ENCODE results near the gene CNTN1. TPM values are rescaled to one million over a fixed set of nuclear protein-coding genes. Genes with fewer than 3 reads are reported as not detected.

CNTN1 gene
- total and polyA plus RNA-seq, 2 of the 4 experiments (the other 2 are of a cell fraction), result 0.10 to 0.18 TPM

DNA sequence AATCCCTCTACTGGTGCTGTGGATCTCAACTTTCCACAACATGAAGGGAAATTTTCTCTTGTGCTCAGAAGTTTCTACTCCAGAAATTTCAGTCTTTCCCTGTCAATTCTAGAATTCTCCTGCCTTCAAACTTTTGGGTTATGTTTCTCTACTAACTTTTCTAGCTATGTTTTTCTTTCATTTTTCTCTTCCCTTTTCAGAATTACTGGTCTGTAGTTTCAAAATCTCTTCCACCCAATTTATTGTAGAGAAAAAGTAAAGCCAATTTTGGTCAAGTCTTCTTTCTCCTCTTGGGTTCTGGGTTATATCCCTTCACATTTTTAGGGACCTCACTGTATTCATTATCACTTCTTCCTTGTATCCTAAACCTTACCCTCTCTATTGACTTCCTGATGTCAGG lies 18.9 kb downstream of the CNTN1 start:
- dilution Hi-C loops (cut with HindIII; ENCODE audit: low sequenced_read_pairs, unreplicated experiment) (no loop called here), in situ Hi-C loops (cut with MboI; ENCODE audit: low sequenced_read_pairs) (no loop called here), intact Hi-C loops (cut with micrococcal nuclease) (no loop called here)
- Histone ChIP-seq H4K91ac (ENCODE audit: insufficient read depth, low read depth, low read length) (no peak overlapping the region), H3K4me1 (ENCODE audit: control insufficient read depth, insufficient read depth, low read length) (no peaks in the 10 kb centered on the region), H4K5ac (ENCODE audit: low read depth, low read length) (no peak overlapping the region), H3K18ac (ENCODE audit: low read depth, low read length) (no peak overlapping the region), H2AFZ (replicated peaks; ENCODE audit: low read length, poor library complexity) (no peak overlapping the region), H3K4ac (ENCODE audit: low read depth, low read length) (no peak overlapping the region), H4K8ac (ENCODE audit: low read depth in 2 of 2, low read length in 2 of 2) (no peak overlapping the region), H3K27ac (ENCODE audit: insufficient read depth, low read length) (no peak overlapping the region), H3K79me1 (ENCODE audit: low read depth in 1 of 2, low read length in 2 of 2) (no peaks in the 10 kb centered on the region), H3K9me3 (ENCODE audit: control insufficient read depth, insufficient read depth, low read length) (no peaks in the 10 kb centered on the region), H3K4me2 (ENCODE audit: low read depth, low read length) (no peak overlapping the region), H2AK5ac (ENCODE audit: low read depth, low read length) (no peak overlapping the region), H4K20me1 (ENCODE audit: insufficient read depth, low read length) (no peaks in the 10 kb centered on the region), H3K9me1 (ENCODE audit: insufficient read depth, low read length) (no peaks in the 10 kb centered on the region), H2BK120ac (ENCODE audit: low read depth, low read length) (no peak overlapping the region), H3K23ac (ENCODE audit: low read depth, low read length) (no peak overlapping the region), H2AK9ac (replicated peaks; ENCODE audit: low read depth, low read length, poor library complexity) (no peak overlapping the region), H2BK20ac (ENCODE audit: low read depth, low read length) (no peak overlapping the region), H3K36me3 (ENCODE audit: control insufficient read depth, insufficient read depth, low read length) (no peaks in the 10 kb centered on the region), H3K27me3 (ENCODE audit: control insufficient read depth, insufficient read depth, low read length) (no peaks in the 10 kb centered on the region), H2BK5ac (ENCODE audit: low read depth, low read length, poor library complexity, severe bottlenecking) (no peak overlapping the region), H3K4me3 (ENCODE audit: insufficient read depth, low read depth, low read length) (no peak overlapping the region), H3K14ac (replicated peaks; ENCODE audit: low read depth, low read length) (no peak overlapping the region), H3K56ac (ENCODE audit: extremely low read depth, insufficient read depth, low read length) (no peak overlapping the region), H2BK15ac (ENCODE audit: low read depth, low read length) (no peak overlapping the region), H3K9ac (ENCODE audit: low read depth, low read length) (no peak overlapping the region)
- CTCF ChIA-PET, result interaction anchor here (0.5 kb wide), 1 partner anchor 389 kb away, joined by 4 read pairs; no protein-coding TSS in a partner anchor
- TF ChIP-seq BHLHE40 (IDR thresholded peaks at IDR 0.05; ENCODE audit: low read depth, low read length), result no peak
- no peak for TF ChIP-seq MXI1 (IDR thresholded peaks at IDR 0.05; ENCODE audit: borderline replicate concordance, low read depth, low read length)
- TF ChIP-seq MAFK (IDR thresholded peaks at IDR 0.05; ENCODE audit: low read depth, low read length), result no peak
- no peak for TF ChIP-seq RCOR1 (IDR thresholded peaks at IDR 0.05; ENCODE audit: insufficient replicate concordance, low read length)
- no peak for TF ChIP-seq SMC3 (IDR thresholded peaks at IDR 0.05; ENCODE audit: low read depth, low read length)
- TF ChIP-seq CHD1 (IDR thresholded peaks at IDR 0.05; ENCODE audit: low read depth, low read length), result no peak
- TF ChIP-seq CEBPB (IDR thresholded peaks at IDR 0.05; ENCODE audit: low read depth, low read length), result no peak
- no peak for TF ChIP-seq NFE2L2 (IDR thresholded peaks at IDR 0.05; ENCODE audit: low read depth, low read length)
- TF ChIP-seq, protein P1, sequence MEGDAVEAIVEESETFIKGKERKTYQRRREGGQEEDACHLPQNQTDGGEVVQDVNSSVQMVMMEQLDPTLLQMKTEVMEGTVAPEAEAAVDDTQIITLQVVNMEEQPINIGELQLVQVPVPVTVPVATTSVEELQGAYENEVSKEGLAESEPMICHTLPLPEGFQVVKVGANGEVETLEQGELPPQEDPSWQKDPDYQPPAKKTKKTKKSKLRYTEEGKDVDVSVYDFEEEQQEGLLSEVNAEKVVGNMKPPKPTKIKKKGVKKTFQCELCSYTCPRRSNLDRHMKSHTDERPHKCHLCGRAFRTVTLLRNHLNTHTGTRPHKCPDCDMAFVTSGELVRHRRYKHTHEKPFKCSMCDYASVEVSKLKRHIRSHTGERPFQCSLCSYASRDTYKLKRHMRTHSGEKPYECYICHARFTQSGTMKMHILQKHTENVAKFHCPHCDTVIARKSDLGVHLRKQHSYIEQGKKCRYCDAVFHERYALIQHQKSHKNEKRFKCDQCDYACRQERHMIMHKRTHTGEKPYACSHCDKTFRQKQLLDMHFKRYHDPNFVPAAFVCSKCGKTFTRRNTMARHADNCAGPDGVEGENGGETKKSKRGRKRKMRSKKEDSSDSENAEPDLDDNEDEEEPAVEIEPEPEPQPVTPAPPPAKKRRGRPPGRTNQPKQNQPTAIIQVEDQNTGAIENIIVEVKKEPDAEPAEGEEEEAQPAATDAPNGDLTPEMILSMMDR (conservative IDR thresholded peaks at IDR 0.05; ENCODE audit: low read depth, low read length), result no peak
- TF ChIP-seq RAD21 (IDR thresholded peaks at IDR 0.05; ENCODE audit: low read length), result no peak
- no peak for TF ChIP-seq MAZ (IDR thresholded peaks at IDR 0.05; ENCODE audit: borderline replicate concordance, low read depth, low read length)
- TF ChIP-seq, protein P2, sequence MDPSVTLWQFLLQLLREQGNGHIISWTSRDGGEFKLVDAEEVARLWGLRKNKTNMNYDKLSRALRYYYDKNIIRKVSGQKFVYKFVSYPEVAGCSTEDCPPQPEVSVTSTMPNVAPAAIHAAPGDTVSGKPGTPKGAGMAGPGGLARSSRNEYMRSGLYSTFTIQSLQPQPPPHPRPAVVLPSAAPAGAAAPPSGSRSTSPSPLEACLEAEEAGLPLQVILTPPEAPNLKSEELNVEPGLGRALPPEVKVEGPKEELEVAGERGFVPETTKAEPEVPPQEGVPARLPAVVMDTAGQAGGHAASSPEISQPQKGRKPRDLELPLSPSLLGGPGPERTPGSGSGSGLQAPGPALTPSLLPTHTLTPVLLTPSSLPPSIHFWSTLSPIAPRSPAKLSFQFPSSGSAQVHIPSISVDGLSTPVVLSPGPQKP (IDR thresholded peaks at IDR 0.05; ENCODE audit: borderline replicate concordance, low read depth, low read length), result no peak
- TF ChIP-seq POLR2A (IDR thresholded peaks at IDR 0.05; ENCODE audit: low read depth, low read length), result no peak
- TF ChIP-seq, protein P3, sequence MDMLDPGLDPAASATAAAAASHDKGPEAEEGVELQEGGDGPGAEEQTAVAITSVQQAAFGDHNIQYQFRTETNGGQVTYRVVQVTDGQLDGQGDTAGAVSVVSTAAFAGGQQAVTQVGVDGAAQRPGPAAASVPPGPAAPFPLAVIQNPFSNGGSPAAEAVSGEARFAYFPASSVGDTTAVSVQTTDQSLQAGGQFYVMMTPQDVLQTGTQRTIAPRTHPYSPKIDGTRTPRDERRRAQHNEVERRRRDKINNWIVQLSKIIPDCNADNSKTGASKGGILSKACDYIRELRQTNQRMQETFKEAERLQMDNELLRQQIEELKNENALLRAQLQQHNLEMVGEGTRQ (IDR thresholded peaks at IDR 0.05; ENCODE audit: low read depth, low read length), result no peak
- no peak for TF ChIP-seq RFX5 (IDR thresholded peaks at IDR 0.05; ENCODE audit: low read depth, low read length)
- ATAC-seq (ENCODE audit: low read depth), result no peak
- POLR2A ChIA-PET (ENCODE audit: unreplicated experiment), result no interaction called here
- no peak for DNase-seq
- BruUV-seq (replicated peaks), result no TSS peak

Measured in IMR-90 (cell line).